IMR-90 (cell line): ENCODE data around the gene TNIP1. TPM values are rescaled to one million over a fixed set of nuclear protein-coding genes. Genes with fewer than 3 reads are reported as not detected.

Experiments used
- ATAC-seq: fragments of 200-7000 bp; cut with Tn5 transposase; 2 replicates; pipeline ENCODE4 v1.9.1; 2020; ENCODE audit warnings: low read depth, mild to moderate bottlenecking, moderate library complexity
- BruUV-seq: library from RNA; stranded (reverse); fragments of 400-500 nt; replicated peaks from 2 replicates; lab custom pipeline; 2021; lab: Mats Ljungman, UMichigan
- CTCF ChIA-PET: fragments of 300-600 bp; formaldehyde crosslinking; extraction: SDS; loops from one replicate; lab custom pipeline; 2021; ENCODE audit warnings: antibody characterized with exemption; lab: Yijun Ruan, JAX
- POLR2A ChIA-PET: fragments of 300-600 bp; sonication (Branson Sonifier 250); formaldehyde crosslinking; loops from one replicate; lab custom pipeline; 2022; ENCODE audit warnings: antibody characterized with exemption; ENCODE audit not compliant: unreplicated experiment; lab: Charles Lee
- DNase-seq: peaks from one replicate; pipeline ENCODE4 v3.0.0; 2013
- H2AFZ ChIP-seq: replicated peaks from 2 replicates; pipeline ENCODE3; 2013; ENCODE audit warnings: low read length, mild to moderate bottlenecking; ENCODE audit not compliant: poor library complexity
- H2AK5ac ChIP-seq: 2 replicates; pipeline ENCODE4 v1.6.1; 2013; ENCODE audit warnings: low read depth, low read length, inconsistent platforms
- H2AK9ac ChIP-seq: replicated peaks from 2 replicates; pipeline ENCODE3; 2013; ENCODE audit warnings: mild to moderate bottlenecking, low read depth, low read length, moderate library complexity; ENCODE audit not compliant: poor library complexity
- H2BK120ac ChIP-seq: 2 replicates; pipeline ENCODE4 v1.6.1; 2013; ENCODE audit warnings: low read depth, low read length, inconsistent platforms
- H2BK15ac ChIP-seq: 3 replicates; pipeline ENCODE4 v1.6.1; 2013; ENCODE audit warnings: low read depth, low read length, inconsistent platforms
- H2BK20ac ChIP-seq: 2 replicates; pipeline ENCODE4 v1.6.1; 2013; ENCODE audit warnings: low read depth, mild to moderate bottlenecking, inconsistent platforms, low read length, moderate library complexity
- H2BK5ac ChIP-seq: 2 replicates; pipeline ENCODE4 v1.6.1; 2013; ENCODE audit warnings: mild to moderate bottlenecking, low read depth, low read length, inconsistent platforms; ENCODE audit not compliant: poor library complexity, severe bottlenecking
- H3K14ac ChIP-seq: replicated peaks from 2 replicates; pipeline ENCODE4 v1.6.1; 2013; ENCODE audit warnings: low read depth, low read length, inconsistent platforms
- H3K18ac ChIP-seq: 2 replicates; pipeline ENCODE4 v1.6.1; 2013; ENCODE audit warnings: low read depth, low read length, control low read depth
- H3K23ac ChIP-seq: 2 replicates; pipeline ENCODE4 v1.6.1; 2013; ENCODE audit warnings: low read depth, low read length, inconsistent platforms
- H3K27ac ChIP-seq: 2 replicates; pipeline ENCODE4 v1.5.1; 2013; ENCODE audit warnings: mild to moderate bottlenecking, control low read depth, low read length; ENCODE audit not compliant: insufficient read depth
- H3K27me3 ChIP-seq: 2 replicates; pipeline ENCODE4 v1.6.1; 2013; ENCODE audit warnings: low read length; ENCODE audit not compliant: control insufficient read depth, insufficient read depth
- H3K36me3 ChIP-seq: 2 replicates; pipeline ENCODE4 v1.6.1; 2013; ENCODE audit warnings: low read length, mixed read lengths; ENCODE audit not compliant: control insufficient read depth, insufficient read depth
- H3K4ac ChIP-seq: 2 replicates; pipeline ENCODE4 v1.6.1; 2013; ENCODE audit warnings: low read depth, low read length, inconsistent platforms
- H3K4me1 ChIP-seq: 2 replicates; pipeline ENCODE4 v1.6.1; 2013; ENCODE audit warnings: low read length, mixed read lengths; ENCODE audit not compliant: control insufficient read depth, insufficient read depth
- H3K4me2 ChIP-seq: 2 replicates; pipeline ENCODE4 v1.6.1; 2013; ENCODE audit warnings: low read depth, mild to moderate bottlenecking, control low read depth, low read length, moderate library complexity
- H3K4me3 ChIP-seq: 2 replicates; pipeline ENCODE4 v1.5.1; 2013; ENCODE audit warnings: low read depth, mild to moderate bottlenecking, control low read depth, low read length, moderate library complexity; ENCODE audit not compliant: insufficient read depth
- H3K56ac ChIP-seq: 2 replicates; pipeline ENCODE4 v1.6.1; 2013; ENCODE audit warnings: low read length, inconsistent platforms; ENCODE audit not compliant: insufficient read depth; ENCODE audit errors: extremely low read depth
- H3K79me1 ChIP-seq, 2 experiments: 2 replicates each; pipeline ENCODE4 v1.6.1; 2013; ENCODE audit warnings: low read length in 2 of 2, inconsistent platforms in 1 of 2, low read depth in 1 of 2
- H3K9ac ChIP-seq: 2 replicates; pipeline ENCODE4 v1.6.1; 2013; ENCODE audit warnings: low read depth, low read length, control low read depth
- H3K9me1 ChIP-seq: 2 replicates; pipeline ENCODE4 v1.6.1; 2013; ENCODE audit warnings: low read length, inconsistent platforms; ENCODE audit not compliant: insufficient read depth
- H3K9me3 ChIP-seq: 2 replicates; pipeline ENCODE4 v1.6.1; 2013; ENCODE audit warnings: low read length; ENCODE audit not compliant: control insufficient read depth, insufficient read depth
- H4K20me1 ChIP-seq: 2 replicates; pipeline ENCODE4 v1.6.1; 2013; ENCODE audit warnings: low read length, inconsistent platforms; ENCODE audit not compliant: insufficient read depth
- H4K5ac ChIP-seq: 2 replicates; pipeline ENCODE4 v1.6.1; 2013; ENCODE audit warnings: mild to moderate bottlenecking, low read depth, low read length, control low read depth
- H4K8ac ChIP-seq, 2 experiments: 2 replicates each; pipeline ENCODE4 v1.6.1; 2013; ENCODE audit warnings: low read depth in 2 of 2, low read length in 2 of 2, control low read depth in 1 of 2, inconsistent platforms in 1 of 2
- H4K91ac ChIP-seq: 2 replicates; pipeline ENCODE4 v1.6.1; 2013; ENCODE audit warnings: low read depth, low read length, inconsistent platforms; ENCODE audit not compliant: insufficient read depth
- CTCF ChIP-seq: conservative IDR thresholded peaks from 2 replicates; pipeline ENCODE4 v1.5.1; 2012; ENCODE audit warnings: mild to moderate bottlenecking, low read depth, low read length, improper control_type of control experiment
- ELK1 ChIP-seq: fragments of 150-350 bp; IDR thresholded peaks from 2 replicates; pipeline ENCODE4 v1.6.1; 2016; ENCODE audit warnings: low read depth, mild to moderate bottlenecking, low read length, moderate library complexity, borderline replicate concordance
- NFE2L2 ChIP-seq: fragments of 150-350 bp; IDR thresholded peaks from 2 replicates; pipeline ENCODE4 v1.6.1; 2016; ENCODE audit warnings: low read depth, mild to moderate bottlenecking, low read length
- RAD21 ChIP-seq: IDR thresholded peaks from 2 replicates; pipeline ENCODE4 v1.6.1; 2012; ENCODE audit warnings: low read length, improper control_type of control experiment
- WGBS, 2 experiments: methylation state at CpG; one replicate each; pipeline versions ENCODE4 v1.1.5 to v1.1.7; 2013; ENCODE audit warnings: missing lambda C conversion rate in 2 of 2; ENCODE audit not compliant: insufficient read length in 1 of 2; ENCODE audit errors: extremely low coverage in 2 of 2; 5-methylcytosine and 5-hydroxymethylcytosine counted together
- dilution Hi-C: fragments of 300-500 bp; cut with HindIII; formaldehyde crosslinking; loops from one replicate; pipeline ENCODE4 v1.14.3; 2018; ENCODE audit warnings: low sequenced_read_pairs; ENCODE audit not compliant: unreplicated experiment
- in situ Hi-C: fragments of 300-500 bp; cut with MboI; formaldehyde crosslinking; loops from 3 replicates; pipeline ENCODE4 v1.14.3; 2019; ENCODE audit warnings: low sequenced_read_pairs, inconsistent platforms, mixed read lengths
- intact Hi-C: fragments of 100-400 bp; cut with micrococcal nuclease; formaldehyde crosslinking; loops from 2 replicates; pipeline ENCODE4 v1.10.0; 2022
- polyA plus RNA-seq, 3 experiments: library from polyadenylated mRNA; depleted of rRNA; stranded (reverse); fragments of >200 nt; gene quantifications; 2 replicates each; pipeline ENCODE4 v1.2.3, GENCODE V29; 2012; ENCODE audit warnings: low replicate concordance in 1 of 3
- total RNA-seq: library from RNA; depleted of rRNA; stranded (reverse); fragments of >200 nt; gene quantifications from 2 replicates; pipeline ENCODE4 v1.2.3, GENCODE V29; 2012

Gene TNIP1
- total and polyA plus RNA-seq, 2 of the 4 experiments (the other 2 are of a cell fraction): 63.8 to 92.8 TPM

DNA sequence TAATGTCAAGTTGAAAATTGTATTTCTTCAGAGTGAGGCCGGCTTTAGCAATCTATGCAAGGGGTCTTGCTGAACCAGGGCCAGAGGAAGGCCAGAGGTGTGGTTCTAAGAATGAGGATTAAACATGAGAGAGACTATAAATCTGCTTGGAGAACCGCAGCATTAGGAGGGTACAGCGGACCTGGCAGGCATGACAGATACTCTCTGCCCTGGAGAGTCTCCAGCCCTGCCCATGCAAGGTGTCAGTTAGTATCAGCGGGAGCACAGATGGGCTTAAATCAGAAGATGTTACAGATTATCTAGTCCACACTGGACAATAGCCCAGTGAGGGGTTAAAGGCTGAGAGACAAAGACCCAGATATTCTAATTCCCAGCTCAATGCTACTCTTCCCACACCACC lies 71.9 kb downstream of the TNIP1 start:
- dilution Hi-C loops: no loop called here
- ChIA-PET CTCF (interaction anchor here (0.6 kb wide), 2 partner anchors 12 to 320 kb away, joined by 3 read pairs; no protein-coding TSS in a partner anchor), POLR2A (no interaction called here)
- Histone ChIP-seq H4K20me1 (no peaks in the 10 kb centered on the region), H2AFZ (no peak overlapping the region), H3K4me3 (no peak overlapping the region), H4K8ac (no peak overlapping the region), H3K27me3 (peaks cover 4% of the 10 kb centered on the region; the same call in 1 of the 2 replicates), H2AK9ac (no peak overlapping the region), H2BK15ac (no peak overlapping the region), H3K4me1 (peaks cover 12% of the 10 kb centered on the region; the same call in 1 of the 2 replicates), H3K9me1 (peaks cover 7% of the 10 kb centered on the region; the same call in 1 of the 2 replicates), H3K9me3 (no peaks in the 10 kb centered on the region), H3K4me2 (no peak overlapping the region), H3K79me1 (no peaks in the 10 kb centered on the region), H2BK5ac (no peak overlapping the region), H3K9ac (no peak overlapping the region), H2BK120ac (no peak overlapping the region), H3K14ac (no peak overlapping the region), H4K5ac (no peak overlapping the region), H4K91ac (no peak overlapping the region), H3K23ac (no peak overlapping the region), H3K4ac (no peak overlapping the region), H2AK5ac (no peak overlapping the region), H3K18ac (no peak overlapping the region; the same call in 1 of the 2 replicates), H3K56ac (no peak overlapping the region), H3K36me3 (no peaks in the 10 kb centered on the region), H2BK20ac (no peak overlapping the region), H3K27ac (no peak overlapping the region)
- DNase-seq (no peak), ATAC-seq (no peak)
- intact Hi-C loops: no loop called here
- WGBS, 2 experiments: no CpG with 5 or more reads among the region's 4 CpGs
- BruUV-seq: no TSS peak
- TF ChIP-seq NFE2L2 (no peak), CTCF (no peak), ELK1 (no peak), RAD21 (no peak)
- in situ Hi-C loops: no loop called here
